GM12878 (cell line): ENCODE data around the gene AKT1S1. TPM values are rescaled to one million over a fixed set of nuclear protein-coding genes. Genes with fewer than 3 reads are reported as not detected.

ENCODE experiments used
- E2F8 ChIP-seq: fragments of 450-650 bp; IDR thresholded peaks from 2 replicates; pipeline ENCODE4 v1.6.1; 2018; ENCODE audit warnings: mild to moderate bottlenecking, low read depth, moderate library complexity; ENCODE audit not compliant: partially characterized antibody
- FOS ChIP-seq: IDR thresholded peaks from 3 replicates; pipeline ENCODE4 v1.6.1; 2011; ENCODE audit warnings: borderline replicate concordance; ENCODE audit not compliant: insufficient read length; ENCODE audit errors: extremely low read depth
- NFYA ChIP-seq: IDR thresholded peaks from 2 replicates; pipeline ENCODE4 v1.6.1; 2011; ENCODE audit warnings: low read depth, mild to moderate bottlenecking, low read length, improper control_type of control experiment, borderline replicate concordance
- POLR2AphosphoS5 ChIP-seq: IDR thresholded peaks from 2 replicates; pipeline ENCODE4 v1.6.1; 2011; ENCODE audit warnings: mild to moderate bottlenecking, low read length, inconsistent platforms
- RCOR1 ChIP-seq: conservative IDR thresholded peaks from 2 replicates; pipeline ENCODE4 v1.6.1; 2012; ENCODE audit warnings: low read depth, low read length, improper control_type of control experiment
- RELB ChIP-seq: fragments of 450-650 bp; IDR thresholded peaks from 2 replicates; pipeline ENCODE4 v1.6.1; 2017; ENCODE audit warnings: low read depth, mild to moderate bottlenecking, moderate library complexity
- REST ChIP-seq: IDR thresholded peaks from 2 replicates; pipeline ENCODE4 v1.6.1; 2012; ENCODE audit warnings: mild to moderate bottlenecking, low read depth, low read length
- RFX5 ChIP-seq: IDR thresholded peaks from 2 replicates; pipeline ENCODE4 v1.6.1; 2011; ENCODE audit warnings: low read depth, low read length, improper control_type of control experiment
- SMAD5 ChIP-seq: IDR thresholded peaks from 2 replicates; pipeline ENCODE4 v1.6.1; 2016; ENCODE audit warnings: antibody characterized with exemption, low read depth
- SMC3 ChIP-seq: IDR thresholded peaks from 2 replicates; pipeline ENCODE4 v1.6.1; 2011; ENCODE audit warnings: low read length, improper control_type of control experiment, borderline replicate concordance
- STAT3 ChIP-seq: IDR thresholded peaks from 2 replicates; pipeline ENCODE4 v1.6.1; 2011; ENCODE audit warnings: low read depth, low read length, improper control_type of control experiment
- TCF12 ChIP-seq: IDR thresholded peaks from 2 replicates; pipeline ENCODE4 v1.6.1; 2011; ENCODE audit warnings: low read depth, mild to moderate bottlenecking, low read length
- USF2 ChIP-seq: IDR thresholded peaks from 2 replicates; pipeline ENCODE4 v1.6.1; 2011; ENCODE audit warnings: low read depth, low read length, improper control_type of control experiment, borderline replicate concordance
- ZNF384 ChIP-seq: IDR thresholded peaks from 2 replicates; pipeline ENCODE4 v1.6.1; 2012; ENCODE audit warnings: low read depth, mild to moderate bottlenecking, low read length, improper control_type of control experiment, borderline replicate concordance
- ZNF687 ChIP-seq: fragments of 450-650 bp; IDR thresholded peaks from 2 replicates; pipeline ENCODE4 v1.6.1; 2017; ENCODE audit warnings: mild to moderate bottlenecking, moderate library complexity
- polyA plus RNA-seq, 11 experiments: library from polyadenylated mRNA; depleted of rRNA in 4 of 11; unstranded in 6 of 11; stranded (reverse) in 5 of 11; fragments of >200 nt; fragmentation: Nextera tagmentation in 4 of 11; fragmentation: Illumina TruSeq in 1 of 11; extraction: Ambion mirVana in 4 of 11; extraction: Trizol in 1 of 11; gene quantifications; 1 replicate in 1 of 11; 2 replicates in 10 of 11; pipeline versions ENCODE4 v1.2.1 to v1.2.3, GENCODE V29; 2011 to 2016; ENCODE audit warnings: inconsistent platforms in 2 of 11, missing spikeins in 2 of 11, low read depth in 1 of 11
- total RNA-seq, 4 experiments: library from RNA; depleted of rRNA in 3 of 4; stranded (reverse); fragments of >200 nt in 3 of 4; fragmentation: Illumina TruSeq in 1 of 4; extraction: Trizol in 1 of 4; gene quantifications; 2 replicates each; pipeline versions ENCODE4 v1.2.1 to v1.2.3, GENCODE V29; 2013 to 2021

Gene AKT1S1
- total and polyA plus RNA-seq, 10 of the 15 experiments (the other 5 are each of a cell fraction or from before 2014, with no cell fraction given) = 0.43 to 23.0 (median 12.3) TPM

- TF ChIP-seq POLR2AphosphoS5 (peak; percentile 46), FOS (peak; percentile 58), NFYA (0 out of 2 replicates have a peak, but pooled peaks have one; percentile 17), REST (no peak), RCOR1 (no peak), SMC3 (no peak), E2F8 (no peak), USF2 (no peak), ZNF687 (peak; percentile 68), SMAD5 (0 out of 2 replicates have a peak, but pooled peaks have one; percentile 22), RELB (peak; percentile 7; the same call in 1 of the 2 replicates), ZNF384 (no peak), RFX5 (peak; percentile 100), TCF12 (no peak), STAT3 (no peak)
These were observed 7.5 kb downstream of the AKT1S1 start (continued) for GRCh38 chr19:49869484-49870308.
